Neural cell (in vitro differentiated cells): Measurements from ENCODE around the gene GBP3. TPM values are rescaled to one million over a fixed set of nuclear protein-coding genes. Genes with fewer than 3 reads are reported as not detected.

ENCODE experiments used
- H2AFZ ChIP-seq: fragments of 200-600, 300-800 bp; sonication (generic), shearing (Covaris generic); 2 replicates; pipeline ENCODE4 v1.6.0; 2014; ENCODE audit warnings: low read depth, mild to moderate bottlenecking, antibody characterized with exemption, low read length, moderate library complexity
- H3F3A ChIP-seq: fragments of 200-600 bp; shearing (Covaris generic); 2 replicates; pipeline ENCODE4 v1.6.1; 2016; ENCODE audit warnings: mild to moderate bottlenecking, moderate library complexity, mixed read lengths, antibody characterized with exemption, low read length; ENCODE audit not compliant: insufficient read depth, poor library complexity, severe bottlenecking
- H3K27ac ChIP-seq: fragments of 200-600, 300-800 bp; sonication (generic), shearing (Covaris generic); 2 replicates; pipeline ENCODE4 v1.5.1; 2014; ENCODE audit warnings: mild to moderate bottlenecking, low read length, moderate library complexity
- H3K27me3 ChIP-seq: fragments of 300-800, 200-600 bp; sonication (generic), shearing (Covaris generic); 2 replicates; pipeline ENCODE4 v1.6.0; 2014; ENCODE audit warnings: mild to moderate bottlenecking, low read depth, low read length, moderate library complexity; ENCODE audit not compliant: insufficient read depth
- H3K36me3 ChIP-seq: fragments of 300-800, 200-600 bp; sonication (generic), shearing (Covaris generic); 2 replicates; pipeline ENCODE4 v1.5.1; 2014; ENCODE audit warnings: mild to moderate bottlenecking, antibody characterized with exemption, low read length, moderate library complexity; ENCODE audit not compliant: insufficient read depth
- H3K4me2 ChIP-seq: fragments of 300-800, 200-600 bp; sonication (generic), shearing (Covaris generic); 2 replicates; pipeline ENCODE4 v1.6.0; 2014; ENCODE audit warnings: mild to moderate bottlenecking, low read length
- H3K4me3 ChIP-seq: fragments of 300-800, 200-600 bp; sonication (generic), shearing (Covaris generic); 2 replicates; pipeline ENCODE4 v1.5.1; 2014; ENCODE audit warnings: mild to moderate bottlenecking, low read length, moderate library complexity
- H3K79me2 ChIP-seq: fragments of 200-600 bp; shearing (Covaris generic); replicated peaks from 2 replicates; pipeline ENCODE4 v1.6.0; 2014; ENCODE audit warnings: mild to moderate bottlenecking, low read length, moderate library complexity; ENCODE audit not compliant: insufficient read depth
- H3K9ac ChIP-seq: fragments of 300-800, 200-600 bp; sonication (generic), shearing (Covaris generic); 2 replicates; pipeline ENCODE4 v1.6.1; 2016; ENCODE audit warnings: mild to moderate bottlenecking, low read length, mixed read lengths
- H3K9me2 ChIP-seq: fragments of 200-600 bp; shearing (Covaris generic); 2 replicates; pipeline ENCODE4 v1.6.1; 2016; ENCODE audit warnings: mild to moderate bottlenecking, low read length, mixed read lengths; ENCODE audit not compliant: insufficient read depth
- H3K9me3 ChIP-seq: fragments of 200-600, 300-800 bp; sonication (generic), shearing (Covaris generic); 2 replicates; pipeline ENCODE4 v1.6.1; 2016; ENCODE audit warnings: mild to moderate bottlenecking, mixed run types, low read length, moderate library complexity, mixed read lengths
- H4K20me1 ChIP-seq: fragments of 200-600 bp; shearing (Covaris generic); 2 replicates; pipeline ENCODE4 v1.6.1; 2016; ENCODE audit warnings: mild to moderate bottlenecking, mixed run types; ENCODE audit not compliant: insufficient read depth
- EP300 ChIP-seq: fragments of 450-650 bp; conservative IDR thresholded peaks from 2 replicates; pipeline ENCODE4 v1.6.1; 2014; ENCODE audit warnings: antibody characterized with exemption, mild to moderate bottlenecking, moderate library complexity; ENCODE audit not compliant: poor library complexity, severe bottlenecking
- EZH2 ChIP-seq: fragments of 200-600, 300-800 bp; shearing (Covaris generic), sonication (generic); IDR thresholded peaks from 2 replicates; pipeline ENCODE4 v1.6.1; 2014; ENCODE audit warnings: antibody characterized with exemption, low read length, borderline replicate concordance, mild to moderate bottlenecking; ENCODE audit not compliant: insufficient read depth, poor library complexity, severe bottlenecking
- MXI1 ChIP-seq: fragments of 450-650 bp; conservative IDR thresholded peaks from 2 replicates; pipeline ENCODE4 v1.6.1; 2014; ENCODE audit warnings: antibody characterized with exemption, mild to moderate bottlenecking; ENCODE audit not compliant: poor library complexity, severe bottlenecking
- POLR2AphosphoS5 ChIP-seq: IDR thresholded peaks from 2 replicates; pipeline ENCODE4 v1.6.1; 2012
- RAD21 ChIP-seq: fragments of 450-650 bp; conservative IDR thresholded peaks from 2 replicates; pipeline ENCODE4 v1.6.1; 2014; ENCODE audit warnings: antibody characterized with exemption, mild to moderate bottlenecking, moderate library complexity
- SMC3 ChIP-seq: fragments of 450-650 bp; conservative IDR thresholded peaks from 2 replicates; pipeline ENCODE4 v1.6.1; 2014; ENCODE audit warnings: antibody characterized with exemption, mild to moderate bottlenecking, moderate library complexity; ENCODE audit not compliant: poor library complexity
- TAF1 ChIP-seq: IDR thresholded peaks from 2 replicates; pipeline ENCODE4 v1.6.1; 2012; ENCODE audit warnings: low read depth
- polyA plus RNA-seq: library from polyadenylated mRNA; depleted of rRNA; stranded (reverse); fragments of >200 nt; gene quantifications from 2 replicates; pipeline ENCODE4 v1.2.3, GENCODE V29; 2014
- TF ChIP-seq, protein P1 (sequence below): fragments of 450-650 bp; IDR thresholded peaks from 2 replicates; pipeline ENCODE4 v1.5.1; 2014; ENCODE audit warnings: antibody characterized with exemption, mild to moderate bottlenecking, moderate library complexity; ENCODE audit not compliant: poor library complexity, severe bottlenecking
- TF ChIP-seq, protein P2 (sequence below): IDR thresholded peaks from 2 replicates; pipeline ENCODE4 v1.6.1; 2012; ENCODE audit warnings: borderline replicate concordance

GBP3 gene
- polyA plus RNA-seq, 1 donor from 2014 or later, result not detected

DNA sequence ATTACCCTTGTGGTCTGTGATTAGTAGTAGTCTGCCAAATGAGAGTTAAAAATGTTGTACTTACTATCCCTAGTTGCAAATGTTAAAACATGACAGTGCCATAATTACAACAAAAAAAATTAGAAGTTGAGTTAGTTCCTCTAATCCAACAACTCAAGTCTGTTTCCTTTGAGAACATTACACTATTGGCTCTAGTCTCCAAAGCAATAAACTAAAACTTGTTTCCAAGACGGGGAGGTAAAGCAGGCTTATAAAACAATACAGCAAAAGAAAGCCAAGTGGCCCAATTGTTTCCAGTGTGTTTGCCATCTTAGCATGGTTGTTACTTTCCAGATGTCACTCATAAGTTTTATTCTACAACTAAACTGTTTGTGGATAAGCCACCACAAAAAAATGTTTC, 41.8 kb downstream of the GBP3 start:
- Histone ChIP-seq H3K36me3 (no peaks in the 10 kb centered on the region), H3K4me3 (no peak overlapping the region), H2AFZ (no peak overlapping the region), H3K9me2 (no peaks in the 10 kb centered on the region), H4K20me1 (no peaks in the 10 kb centered on the region), H3K4me2 (no peak overlapping the region), H3K27me3 (no peaks in the 10 kb centered on the region), H3K27ac (no peak overlapping the region), H3F3A (no peaks in the 10 kb centered on the region), H3K79me2 (peaks cover 3% of the 10 kb centered on the region), H3K9me3 (no peaks in the 10 kb centered on the region), H3K9ac (no peak overlapping the region)
- TF ChIP-seq, protein P1, sequence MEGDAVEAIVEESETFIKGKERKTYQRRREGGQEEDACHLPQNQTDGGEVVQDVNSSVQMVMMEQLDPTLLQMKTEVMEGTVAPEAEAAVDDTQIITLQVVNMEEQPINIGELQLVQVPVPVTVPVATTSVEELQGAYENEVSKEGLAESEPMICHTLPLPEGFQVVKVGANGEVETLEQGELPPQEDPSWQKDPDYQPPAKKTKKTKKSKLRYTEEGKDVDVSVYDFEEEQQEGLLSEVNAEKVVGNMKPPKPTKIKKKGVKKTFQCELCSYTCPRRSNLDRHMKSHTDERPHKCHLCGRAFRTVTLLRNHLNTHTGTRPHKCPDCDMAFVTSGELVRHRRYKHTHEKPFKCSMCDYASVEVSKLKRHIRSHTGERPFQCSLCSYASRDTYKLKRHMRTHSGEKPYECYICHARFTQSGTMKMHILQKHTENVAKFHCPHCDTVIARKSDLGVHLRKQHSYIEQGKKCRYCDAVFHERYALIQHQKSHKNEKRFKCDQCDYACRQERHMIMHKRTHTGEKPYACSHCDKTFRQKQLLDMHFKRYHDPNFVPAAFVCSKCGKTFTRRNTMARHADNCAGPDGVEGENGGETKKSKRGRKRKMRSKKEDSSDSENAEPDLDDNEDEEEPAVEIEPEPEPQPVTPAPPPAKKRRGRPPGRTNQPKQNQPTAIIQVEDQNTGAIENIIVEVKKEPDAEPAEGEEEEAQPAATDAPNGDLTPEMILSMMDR, result no peak
- no peak for TF ChIP-seq EZH2
- no peak for TF ChIP-seq POLR2AphosphoS5
- TF ChIP-seq TAF1, result no peak

DNA sequence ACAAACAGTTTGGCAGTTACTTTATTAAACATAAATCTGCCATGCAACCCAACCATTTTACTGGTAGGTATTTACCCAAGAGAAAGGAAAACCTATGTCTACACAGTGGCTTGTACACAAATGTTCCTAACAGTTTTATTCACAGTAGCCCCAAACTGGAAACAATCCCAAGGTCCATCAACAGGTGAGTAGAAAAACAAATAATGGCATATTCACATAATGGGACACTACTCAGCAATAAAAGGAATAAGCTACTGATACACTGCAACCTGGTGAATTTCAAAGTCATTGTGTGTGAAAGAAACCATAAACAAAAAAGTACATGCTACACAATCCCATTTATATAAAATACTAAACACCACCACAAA, 42.9 kb downstream of the GBP3 start:
- Histone ChIP-seq H3K27me3 (no peaks in the 10 kb centered on the region), H3F3A (no peaks in the 10 kb centered on the region), H3K9me3 (no peaks in the 10 kb centered on the region), H3K36me3 (no peaks in the 10 kb centered on the region), H2AFZ (no peak overlapping the region), H3K4me2 (no peak overlapping the region), H3K27ac (no peak overlapping the region), H3K79me2 (no peaks in the 10 kb centered on the region), H3K4me3 (no peak overlapping the region), H3K9me2 (no peaks in the 10 kb centered on the region), H4K20me1 (no peaks in the 10 kb centered on the region), H3K9ac (no peak overlapping the region)
- no peak for TF ChIP-seq POLR2AphosphoS5
- TF ChIP-seq SMC3, result no peak
- TF ChIP-seq EZH2, result no peak
- TF ChIP-seq MXI1, result no peak
- no peak for TF ChIP-seq TAF1

DNA sequence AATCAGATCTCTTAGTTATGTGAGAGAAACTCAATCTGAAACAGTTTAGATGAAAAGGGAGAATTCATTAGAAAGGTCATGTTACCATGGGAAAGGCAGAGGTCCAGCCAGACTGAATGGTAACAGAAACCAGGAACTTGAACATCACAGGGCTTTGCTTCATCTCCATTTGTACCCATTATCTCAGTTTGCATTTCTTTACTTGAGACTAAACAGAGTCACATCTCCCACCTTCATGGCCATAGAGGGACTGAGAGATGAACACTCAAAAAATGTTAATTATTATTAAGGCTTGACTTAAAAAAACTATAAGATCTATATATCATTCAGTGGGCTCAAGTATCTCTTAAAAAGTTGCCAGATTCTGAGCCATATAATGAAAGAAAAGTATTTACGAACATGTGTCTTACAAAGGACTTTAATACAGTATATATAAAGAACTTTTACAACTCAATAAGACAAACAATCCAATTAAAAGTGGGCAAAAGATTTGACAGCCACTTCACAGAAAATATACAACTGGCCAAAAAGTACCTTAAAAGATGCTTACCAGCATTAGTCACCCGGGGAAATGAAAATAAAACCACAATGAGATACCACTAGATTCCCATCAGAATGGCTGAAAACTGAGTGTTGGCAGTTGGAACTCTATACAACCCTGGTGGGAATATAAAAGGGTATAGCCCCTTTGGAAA, 43.5 kb downstream of the GBP3 start:
- Histone ChIP-seq H3K27ac (no peak overlapping the region), H3K79me2 (no peaks in the 10 kb centered on the region), H3K4me2 (no peak overlapping the region)

More for the DNA sequence above, 43.5 kb downstream of the GBP3 start:
- no peak overlapping the region for H2AFZ ChIP-seq
- TF ChIP-seq EZH2 (no peak), POLR2AphosphoS5 (no peak), RAD21 (no peak), TAF1 (no peak), EP300 (no peak), MXI1 (no peak), SMC3 (no peak)
- TF ChIP-seq, protein P1, result no peak
- TF ChIP-seq, protein P2, sequence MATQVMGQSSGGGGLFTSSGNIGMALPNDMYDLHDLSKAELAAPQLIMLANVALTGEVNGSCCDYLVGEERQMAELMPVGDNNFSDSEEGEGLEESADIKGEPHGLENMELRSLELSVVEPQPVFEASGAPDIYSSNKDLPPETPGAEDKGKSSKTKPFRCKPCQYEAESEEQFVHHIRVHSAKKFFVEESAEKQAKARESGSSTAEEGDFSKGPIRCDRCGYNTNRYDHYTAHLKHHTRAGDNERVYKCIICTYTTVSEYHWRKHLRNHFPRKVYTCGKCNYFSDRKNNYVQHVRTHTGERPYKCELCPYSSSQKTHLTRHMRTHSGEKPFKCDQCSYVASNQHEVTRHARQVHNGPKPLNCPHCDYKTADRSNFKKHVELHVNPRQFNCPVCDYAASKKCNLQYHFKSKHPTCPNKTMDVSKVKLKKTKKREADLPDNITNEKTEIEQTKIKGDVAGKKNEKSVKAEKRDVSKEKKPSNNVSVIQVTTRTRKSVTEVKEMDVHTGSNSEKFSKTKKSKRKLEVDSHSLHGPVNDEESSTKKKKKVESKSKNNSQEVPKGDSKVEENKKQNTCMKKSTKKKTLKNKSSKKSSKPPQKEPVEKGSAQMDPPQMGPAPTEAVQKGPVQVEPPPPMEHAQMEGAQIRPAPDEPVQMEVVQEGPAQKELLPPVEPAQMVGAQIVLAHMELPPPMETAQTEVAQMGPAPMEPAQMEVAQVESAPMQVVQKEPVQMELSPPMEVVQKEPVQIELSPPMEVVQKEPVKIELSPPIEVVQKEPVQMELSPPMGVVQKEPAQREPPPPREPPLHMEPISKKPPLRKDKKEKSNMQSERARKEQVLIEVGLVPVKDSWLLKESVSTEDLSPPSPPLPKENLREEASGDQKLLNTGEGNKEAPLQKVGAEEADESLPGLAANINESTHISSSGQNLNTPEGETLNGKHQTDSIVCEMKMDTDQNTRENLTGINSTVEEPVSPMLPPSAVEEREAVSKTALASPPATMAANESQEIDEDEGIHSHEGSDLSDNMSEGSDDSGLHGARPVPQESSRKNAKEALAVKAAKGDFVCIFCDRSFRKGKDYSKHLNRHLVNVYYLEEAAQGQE, result no peak
- no peaks in the 10 kb centered on the region for H4K20me1 ChIP-seq
- H3K9ac ChIP-seq, result no peak overlapping the region
- no peaks in the 10 kb centered on the region for H3K9me3 ChIP-seq
- no peaks in the 10 kb centered on the region for H3F3A ChIP-seq
- no peaks in the 10 kb centered on the region for H3K36me3 ChIP-seq
- H3K9me2 ChIP-seq, result no peaks in the 10 kb centered on the region
- no peak overlapping the region for H3K4me3 ChIP-seq
- H3K27me3 ChIP-seq, result no peaks in the 10 kb centered on the region
